Muscle layer of duodenum (tissue), 2 donors: ENCODE measurements around the gene FGD2.

Source experiments
- H3K27ac ChIP-seq: one replicate; pipeline ENCODE4 v1.7.0; 2013; ENCODE audit warnings: mild to moderate bottlenecking, low read length
- H3K27me3 ChIP-seq: one replicate; pipeline ENCODE4 v1.7.0; 2013; ENCODE audit warnings: low read depth, mild to moderate bottlenecking, control low read depth, low read length
- H3K36me3 ChIP-seq, 2 donors: one replicate each; pipeline ENCODE4 v1.7.0; 2013; ENCODE audit warnings: low read length in 2 of 2, control low read depth in 1 of 2, mild to moderate bottlenecking in 1 of 2; ENCODE audit not compliant: insufficient read depth in 2 of 2, control insufficient read depth in 1 of 2
- H3K4me1 ChIP-seq, 2 donors: one replicate each; pipeline ENCODE4 v1.7.0; 2013; ENCODE audit warnings: low read length in 2 of 2, mild to moderate bottlenecking in 2 of 2, control low read depth in 1 of 2, moderate library complexity in 1 of 2; ENCODE audit not compliant: insufficient read depth in 2 of 2, control insufficient read depth in 1 of 2
- H3K4me3 ChIP-seq, 2 donors: one replicate each; pipeline ENCODE4 v1.7.0; 2013; ENCODE audit warnings: low read length in 2 of 2, low read depth in 1 of 2, mild to moderate bottlenecking in 1 of 2
- H3K9me3 ChIP-seq, 2 donors: one replicate each; pipeline ENCODE4 v1.7.0; 2013; ENCODE audit warnings: low read length in 2 of 2, control low read depth in 1 of 2, mild to moderate bottlenecking in 1 of 2; ENCODE audit not compliant: control insufficient read depth in 1 of 2
- donor health status: healthy.

The FGD2 gene

GRCh38 chr6:36964349-36964748 lies 41.1 kb upstream of the FGD2 start:
- Histone ChIP-seq H3K36me3 (peaks cover 18 to 33% of the 10 kb centered on the region in 2 donors), H3K4me1 (peaks cover 0 to 14% of the 10 kb centered on the region in 2 donors), H3K27me3 (no peaks in the 10 kb centered on the region), H3K4me3 (no peak overlapping the region), H3K27ac (no peak overlapping the region), H3K9me3 (no peaks in the 10 kb centered on the region)

GRCh38 chr6:36964908-36965307 lies 40.5 kb upstream of the FGD2 start:
- Histone ChIP-seq H3K4me1 (peaks cover 0 to 14% of the 10 kb centered on the region in 2 donors), H3K36me3 (peaks cover 23 to 39% of the 10 kb centered on the region in 2 donors), H3K27ac (no peak overlapping the region), H3K27me3 (no peaks in the 10 kb centered on the region), H3K4me3 (no peak overlapping the region), H3K9me3 (no peaks in the 10 kb centered on the region)

GRCh38 chr6:36967301-36967700 lies 38.2 kb upstream of the FGD2 start:
- peaks cover 0 to 11% of the 10 kb centered on the region in 2 donors for H3K4me1 ChIP-seq
- H3K4me3 ChIP-seq: no peak overlapping the region
- no peaks in the 10 kb centered on the region for H3K27me3 ChIP-seq
- H3K27ac ChIP-seq: no peak overlapping the region
- H3K36me3 ChIP-seq: peaks cover 47 to 63% of the 10 kb centered on the region in 2 donors
- H3K9me3 ChIP-seq: no peaks in the 10 kb centered on the region

- H3K4me1 ChIP-seq: peaks cover 0 to 11% of the 10 kb centered on the region in 2 donors
- H3K27me3 ChIP-seq: no peaks in the 10 kb centered on the region
- H3K9me3 ChIP-seq: no peaks in the 10 kb centered on the region
- no peak overlapping the region for H3K4me3 ChIP-seq
- H3K27ac ChIP-seq: no peak overlapping the region
- peaks cover 52 to 67% of the 10 kb centered on the region in 2 donors for H3K36me3 ChIP-seq
These were observed 37.7 kb upstream of the FGD2 start for GRCh38 chr6:36967757-36968156.

DNA sequence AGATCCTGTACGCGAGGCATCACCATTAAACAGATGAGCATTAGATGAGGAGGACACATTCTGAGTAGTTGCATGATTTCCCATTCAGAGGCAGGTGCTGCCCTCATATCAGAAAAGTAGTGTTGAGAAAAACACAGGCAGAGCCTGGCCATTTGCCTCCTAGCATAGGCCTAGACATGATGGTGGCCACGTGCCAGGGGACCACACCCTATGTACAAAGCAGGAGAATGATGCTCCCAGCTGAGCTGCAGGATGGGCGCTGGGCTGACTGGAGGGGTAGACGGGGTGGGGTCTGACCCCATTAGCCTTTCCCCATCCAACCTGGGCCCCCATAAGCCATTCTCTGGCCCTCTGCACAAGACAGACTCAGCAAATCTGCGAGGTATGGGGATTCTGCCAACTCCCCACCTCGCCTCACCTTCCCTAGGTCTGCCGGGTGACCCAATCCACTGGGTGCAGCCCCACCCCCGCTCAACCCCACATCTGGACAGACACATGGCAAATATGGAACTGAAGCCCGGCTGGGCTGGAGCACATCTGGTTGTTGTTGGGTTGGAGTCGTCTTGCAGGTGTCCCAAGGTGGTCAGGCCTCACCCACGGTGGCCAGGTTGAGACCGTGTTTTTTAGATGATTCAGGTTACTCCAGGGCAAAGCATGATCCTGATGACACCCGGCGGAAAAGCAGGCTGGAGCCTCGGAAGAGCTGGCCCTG lies 37.0 kb upstream of the FGD2 start:
- H3K4me3 ChIP-seq: no peak overlapping the region
- H3K9me3 ChIP-seq: no peaks in the 10 kb centered on the region
- H3K4me1 ChIP-seq: peaks cover 0 to 10% of the 10 kb centered on the region in 2 donors
- H3K27me3 ChIP-seq: no peaks in the 10 kb centered on the region
- H3K27ac ChIP-seq: no peak overlapping the region
- H3K36me3 ChIP-seq: peaks cover 58 to 73% of the 10 kb centered on the region in 2 donors

DNA sequence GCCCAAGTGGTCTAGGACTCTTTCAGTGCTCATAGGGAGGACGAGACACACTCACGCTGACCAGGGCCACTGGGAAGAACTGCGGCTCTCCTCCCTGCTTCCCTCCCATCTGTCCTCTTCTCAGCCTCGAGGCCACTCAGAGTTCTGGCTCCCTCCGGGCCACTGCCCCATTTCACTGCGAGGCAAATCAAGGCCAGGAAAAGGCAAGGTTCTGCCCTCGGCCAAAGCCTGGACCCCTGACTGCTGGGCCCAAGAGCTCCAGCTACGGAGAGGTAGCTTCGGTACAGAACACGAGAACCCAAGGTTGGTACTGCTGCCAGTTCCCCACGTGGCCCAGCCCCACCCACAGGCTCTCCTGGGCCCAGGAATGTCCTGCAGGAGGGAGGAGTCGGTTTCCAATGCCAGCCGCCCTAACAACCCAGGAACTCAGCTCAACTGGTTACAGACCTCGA lies 36.2 kb upstream of the FGD2 start:
- H3K36me3 ChIP-seq: peaks cover 64 to 81% of the 10 kb centered on the region in 2 donors
- H3K27ac ChIP-seq: no peak overlapping the region
- H3K27me3 ChIP-seq: no peaks in the 10 kb centered on the region
- H3K4me3 ChIP-seq: no peak overlapping the region
- H3K4me1 ChIP-seq: peaks cover 0 to 2% of the 10 kb centered on the region in 2 donors
- no peaks in the 10 kb centered on the region for H3K9me3 ChIP-seq

DNA sequence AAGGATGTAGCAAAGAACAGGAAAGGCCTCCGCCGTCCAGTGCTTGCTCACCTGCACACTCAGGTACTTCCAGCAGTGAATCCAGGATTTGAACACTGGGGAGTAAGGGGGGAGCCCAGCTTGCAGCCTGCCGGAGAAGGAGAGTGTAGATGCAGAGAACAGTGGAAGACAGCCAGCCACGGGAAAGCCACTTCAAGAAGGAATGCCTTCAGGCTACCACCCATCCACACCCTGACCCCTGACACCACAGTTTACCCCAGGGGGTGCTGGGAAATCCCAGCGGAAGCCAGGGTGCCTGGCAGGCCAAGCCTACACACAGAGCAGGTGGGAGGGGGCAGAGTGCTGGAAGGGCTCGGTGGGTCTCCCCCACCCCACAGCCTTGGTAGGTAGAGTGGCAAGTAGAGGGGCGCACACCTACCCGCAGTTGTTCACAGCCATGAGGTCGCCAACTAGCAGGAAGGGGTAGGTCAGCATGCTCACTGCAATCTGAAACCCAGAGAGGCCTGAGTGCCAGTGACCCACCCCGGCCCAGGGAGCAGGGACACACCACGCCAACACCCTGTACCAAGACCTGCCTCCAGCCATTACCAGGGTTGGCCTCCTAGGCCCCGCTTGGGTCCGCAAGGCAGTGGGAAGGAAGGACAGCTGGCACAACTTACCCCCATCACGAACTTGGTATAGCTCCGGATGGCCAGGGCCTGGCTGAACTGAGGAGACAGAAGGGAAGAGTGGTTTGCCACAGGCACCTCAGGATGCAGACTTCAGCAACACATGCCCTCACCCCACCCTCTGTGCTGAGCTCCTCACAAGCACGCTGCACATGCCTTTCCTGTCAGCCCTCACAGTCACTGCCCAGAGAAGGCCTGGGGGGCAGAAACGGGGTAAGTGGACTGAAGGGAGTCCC lies 35.2 kb upstream of the FGD2 start:
- Histone ChIP-seq H3K4me3 (no peak overlapping the region), H3K9me3 (no peaks in the 10 kb centered on the region), H3K4me1 (no peaks in the 10 kb centered on the region), H3K36me3 (peaks cover 74 to 91% of the 10 kb centered on the region in 2 donors), H3K27me3 (no peaks in the 10 kb centered on the region), H3K27ac (no peak overlapping the region)

GRCh38 chr6:36970892-36971842 lies 34.3 kb upstream of the FGD2 start:
- Histone ChIP-seq H3K27me3 (no peaks in the 10 kb centered on the region), H3K27ac (no peak overlapping the region), H3K4me3 (no peak overlapping the region), H3K9me3 (no peaks in the 10 kb centered on the region), H3K36me3 (peaks cover 83 to 99% of the 10 kb centered on the region in 2 donors), H3K4me1 (no peaks in the 10 kb centered on the region)

GRCh38 chr6:36971921-36972673 lies 33.4 kb upstream of the FGD2 start:
- no peaks in the 10 kb centered on the region for H3K9me3 ChIP-seq
- no peak overlapping the region for H3K27ac ChIP-seq
- H3K4me3 ChIP-seq: no peak overlapping the region

GRCh38 chr6:36973190-36973589 lies 32.3 kb upstream of the FGD2 start:
- H3K4me3 ChIP-seq: no peak overlapping the region
- H3K4me1 ChIP-seq: no peaks in the 10 kb centered on the region
- no peak overlapping the region for H3K27ac ChIP-seq
- no peaks in the 10 kb centered on the region for H3K9me3 ChIP-seq
- H3K27me3 ChIP-seq: no peaks in the 10 kb centered on the region
- H3K36me3 ChIP-seq: peaks cover 95 to 99% of the 10 kb centered on the region in 2 donors

More at GRCh38 chr6:36971921-36972673, 33.4 kb upstream of the FGD2 start:
- H3K4me1 ChIP-seq: no peaks in the 10 kb centered on the region
- peaks cover 91 to 99% of the 10 kb centered on the region in 2 donors for H3K36me3 ChIP-seq
- no peaks in the 10 kb centered on the region for H3K27me3 ChIP-seq
